IMR-90 (cell line): ENCODE measurements around the gene DHH. TPM values are rescaled to one million over a fixed set of nuclear protein-coding genes. Genes with fewer than 3 reads are reported as not detected.

Source experiments
- ATAC-seq: fragments of 200-7000 bp; cut with Tn5 transposase; 2 replicates; pipeline ENCODE4 v1.9.1; 2020; ENCODE audit warnings: low read depth, mild to moderate bottlenecking, moderate library complexity
- BruUV-seq: library from RNA; stranded (reverse); fragments of 400-500 nt; replicated peaks from 2 replicates; lab custom pipeline; 2021; lab: Mats Ljungman, UMichigan
- CTCF ChIA-PET: fragments of 300-600 bp; formaldehyde crosslinking; extraction: SDS; loops from one replicate; lab custom pipeline; 2021; ENCODE audit warnings: antibody characterized with exemption; lab: Yijun Ruan, JAX
- POLR2A ChIA-PET: fragments of 300-600 bp; sonication (Branson Sonifier 250); formaldehyde crosslinking; loops from one replicate; lab custom pipeline; 2022; ENCODE audit warnings: antibody characterized with exemption; ENCODE audit not compliant: unreplicated experiment; lab: Charles Lee
- DNase-seq: peaks from one replicate; pipeline ENCODE4 v3.0.0; 2013
- H2AFZ ChIP-seq: replicated peaks from 2 replicates; pipeline ENCODE3; 2013; ENCODE audit warnings: low read length, mild to moderate bottlenecking; ENCODE audit not compliant: poor library complexity
- H2AK5ac ChIP-seq: 2 replicates; pipeline ENCODE4 v1.6.1; 2013; ENCODE audit warnings: low read depth, low read length, inconsistent platforms
- H2AK9ac ChIP-seq: replicated peaks from 2 replicates; pipeline ENCODE3; 2013; ENCODE audit warnings: mild to moderate bottlenecking, low read depth, low read length, moderate library complexity; ENCODE audit not compliant: poor library complexity
- H2BK120ac ChIP-seq: 2 replicates; pipeline ENCODE4 v1.6.1; 2013; ENCODE audit warnings: low read depth, low read length, inconsistent platforms
- H2BK15ac ChIP-seq: 3 replicates; pipeline ENCODE4 v1.6.1; 2013; ENCODE audit warnings: low read depth, low read length, inconsistent platforms
- H2BK20ac ChIP-seq: 2 replicates; pipeline ENCODE4 v1.6.1; 2013; ENCODE audit warnings: low read depth, mild to moderate bottlenecking, inconsistent platforms, low read length, moderate library complexity
- H2BK5ac ChIP-seq: 2 replicates; pipeline ENCODE4 v1.6.1; 2013; ENCODE audit warnings: mild to moderate bottlenecking, low read depth, low read length, inconsistent platforms; ENCODE audit not compliant: poor library complexity, severe bottlenecking
- H3K14ac ChIP-seq: replicated peaks from 2 replicates; pipeline ENCODE4 v1.6.1; 2013; ENCODE audit warnings: low read depth, low read length, inconsistent platforms
- H3K18ac ChIP-seq: 2 replicates; pipeline ENCODE4 v1.6.1; 2013; ENCODE audit warnings: low read depth, low read length, control low read depth
- H3K23ac ChIP-seq: 2 replicates; pipeline ENCODE4 v1.6.1; 2013; ENCODE audit warnings: low read depth, low read length, inconsistent platforms
- H3K27ac ChIP-seq: 2 replicates; pipeline ENCODE4 v1.5.1; 2013; ENCODE audit warnings: mild to moderate bottlenecking, control low read depth, low read length; ENCODE audit not compliant: insufficient read depth
- H3K27me3 ChIP-seq: 2 replicates; pipeline ENCODE4 v1.6.1; 2013; ENCODE audit warnings: low read length; ENCODE audit not compliant: control insufficient read depth, insufficient read depth
- H3K36me3 ChIP-seq: 2 replicates; pipeline ENCODE4 v1.6.1; 2013; ENCODE audit warnings: low read length, mixed read lengths; ENCODE audit not compliant: control insufficient read depth, insufficient read depth
- H3K4ac ChIP-seq: 2 replicates; pipeline ENCODE4 v1.6.1; 2013; ENCODE audit warnings: low read depth, low read length, inconsistent platforms
- H3K4me1 ChIP-seq: 2 replicates; pipeline ENCODE4 v1.6.1; 2013; ENCODE audit warnings: low read length, mixed read lengths; ENCODE audit not compliant: control insufficient read depth, insufficient read depth
- H3K4me2 ChIP-seq: 2 replicates; pipeline ENCODE4 v1.6.1; 2013; ENCODE audit warnings: low read depth, mild to moderate bottlenecking, control low read depth, low read length, moderate library complexity
- H3K4me3 ChIP-seq: 2 replicates; pipeline ENCODE4 v1.5.1; 2013; ENCODE audit warnings: low read depth, mild to moderate bottlenecking, control low read depth, low read length, moderate library complexity; ENCODE audit not compliant: insufficient read depth
- H3K56ac ChIP-seq: 2 replicates; pipeline ENCODE4 v1.6.1; 2013; ENCODE audit warnings: low read length, inconsistent platforms; ENCODE audit not compliant: insufficient read depth; ENCODE audit errors: extremely low read depth
- H3K79me1 ChIP-seq, 2 experiments: 2 replicates each; pipeline ENCODE4 v1.6.1; 2013; ENCODE audit warnings: low read length in 2 of 2, inconsistent platforms in 1 of 2, low read depth in 1 of 2
- H3K9ac ChIP-seq: 2 replicates; pipeline ENCODE4 v1.6.1; 2013; ENCODE audit warnings: low read depth, low read length, control low read depth
- H3K9me1 ChIP-seq: 2 replicates; pipeline ENCODE4 v1.6.1; 2013; ENCODE audit warnings: low read length, inconsistent platforms; ENCODE audit not compliant: insufficient read depth
- H3K9me3 ChIP-seq: 2 replicates; pipeline ENCODE4 v1.6.1; 2013; ENCODE audit warnings: low read length; ENCODE audit not compliant: control insufficient read depth, insufficient read depth
- H4K20me1 ChIP-seq: 2 replicates; pipeline ENCODE4 v1.6.1; 2013; ENCODE audit warnings: low read length, inconsistent platforms; ENCODE audit not compliant: insufficient read depth
- H4K5ac ChIP-seq: 2 replicates; pipeline ENCODE4 v1.6.1; 2013; ENCODE audit warnings: mild to moderate bottlenecking, low read depth, low read length, control low read depth
- H4K8ac ChIP-seq, 2 experiments: 2 replicates each; pipeline ENCODE4 v1.6.1; 2013; ENCODE audit warnings: low read depth in 2 of 2, low read length in 2 of 2, control low read depth in 1 of 2, inconsistent platforms in 1 of 2
- H4K91ac ChIP-seq: 2 replicates; pipeline ENCODE4 v1.6.1; 2013; ENCODE audit warnings: low read depth, low read length, inconsistent platforms; ENCODE audit not compliant: insufficient read depth
- FOS ChIP-seq: fragments of 150-350 bp; IDR thresholded peaks from 2 replicates; pipeline ENCODE4 v1.6.1; 2016; ENCODE audit warnings: low read depth, low read length
- MAFK ChIP-seq: IDR thresholded peaks from 2 replicates; pipeline ENCODE4 v1.6.1; 2012; ENCODE audit warnings: low read depth, low read length, improper control_type of control experiment
- MAZ ChIP-seq: IDR thresholded peaks from 2 replicates; pipeline ENCODE4 v1.6.1; 2012; ENCODE audit warnings: low read depth, mild to moderate bottlenecking, low read length, improper control_type of control experiment, moderate library complexity, borderline replicate concordance
- RCOR1 ChIP-seq: IDR thresholded peaks from 2 replicates; pipeline ENCODE4 v1.6.1; 2012; ENCODE audit warnings: mild to moderate bottlenecking, low read length, improper control_type of control experiment; ENCODE audit not compliant: insufficient replicate concordance
- RFX5 ChIP-seq: IDR thresholded peaks from 2 replicates; pipeline ENCODE4 v1.8.0; 2012; ENCODE audit warnings: low read depth, mild to moderate bottlenecking, low read length, moderate library complexity
- SMC3 ChIP-seq: fragments of 150-350 bp; IDR thresholded peaks from 2 replicates; pipeline ENCODE4 v1.6.1; 2016; ENCODE audit warnings: low read depth, mild to moderate bottlenecking, antibody characterized with exemption, low read length, moderate library complexity
- WGBS, 2 experiments: methylation state at CpG; one replicate each; pipeline versions ENCODE4 v1.1.5 to v1.1.7; 2013; ENCODE audit warnings: missing lambda C conversion rate in 2 of 2; ENCODE audit not compliant: insufficient read length in 1 of 2; ENCODE audit errors: extremely low coverage in 2 of 2; 5-methylcytosine and 5-hydroxymethylcytosine counted together
- dilution Hi-C: fragments of 300-500 bp; cut with HindIII; formaldehyde crosslinking; loops from one replicate; pipeline ENCODE4 v1.14.3; 2018; ENCODE audit warnings: low sequenced_read_pairs; ENCODE audit not compliant: unreplicated experiment
- in situ Hi-C: fragments of 300-500 bp; cut with MboI; formaldehyde crosslinking; loops from 3 replicates; pipeline ENCODE4 v1.14.3; 2019; ENCODE audit warnings: low sequenced_read_pairs, inconsistent platforms, mixed read lengths
- intact Hi-C: fragments of 100-400 bp; cut with micrococcal nuclease; formaldehyde crosslinking; loops from 2 replicates; pipeline ENCODE4 v1.10.0; 2022
- polyA plus RNA-seq, 3 experiments: library from polyadenylated mRNA; depleted of rRNA; stranded (reverse); fragments of >200 nt; gene quantifications; 2 replicates each; pipeline ENCODE4 v1.2.3, GENCODE V29; 2012; ENCODE audit warnings: low replicate concordance in 1 of 3
- total RNA-seq: library from RNA; depleted of rRNA; stranded (reverse); fragments of >200 nt; gene quantifications from 2 replicates; pipeline ENCODE4 v1.2.3, GENCODE V29; 2012
- TF ChIP-seq, protein P1 (sequence below): conservative IDR thresholded peaks from 2 replicates; pipeline ENCODE4 v1.5.1; 2012; ENCODE audit warnings: mild to moderate bottlenecking, low read depth, low read length, improper control_type of control experiment
- TF ChIP-seq, protein P2 (sequence below): fragments of 150-350 bp; IDR thresholded peaks from 2 replicates; pipeline ENCODE4 v1.6.1; 2017; ENCODE audit warnings: mild to moderate bottlenecking, antibody characterized with exemption, low read length, low read depth

Gene DHH
- total and polyA plus RNA-seq, 2 of the 4 experiments (the other 2 are of a cell fraction), result under 0.01 to 0.07 TPM

DNA sequence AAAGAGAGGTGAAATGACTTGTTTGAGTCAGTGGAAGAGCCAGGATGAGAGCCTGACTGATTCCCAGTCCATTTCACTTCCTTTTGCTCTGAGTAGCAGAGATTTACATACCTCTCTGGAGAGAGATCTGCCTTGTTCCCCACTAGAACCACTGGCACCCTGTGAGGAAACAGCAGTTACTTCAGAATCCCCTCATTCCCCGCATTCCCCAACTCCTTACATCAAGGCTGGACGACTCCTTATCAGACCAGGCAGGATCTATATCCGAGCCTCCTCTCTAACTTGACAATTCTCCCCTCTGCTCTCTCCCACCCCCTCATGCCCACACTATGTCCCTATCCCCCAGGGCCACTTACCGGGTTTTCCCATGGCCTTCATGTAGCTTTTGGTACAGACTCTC, 28.5 kb downstream of the DHH start:
- ChIA-PET CTCF (no interaction called here), POLR2A (no interaction called here)
- H3K4me2 ChIP-seq, result no peak overlapping the region
- in situ Hi-C loops (no loop called here), intact Hi-C loops (no loop called here), dilution Hi-C loops (no loop called here)
- no peak overlapping the region for H3K18ac ChIP-seq
- H3K9me1 ChIP-seq, result no peaks in the 10 kb centered on the region
- no peak overlapping the region for H3K14ac ChIP-seq
- no peak overlapping the region for H2AK5ac ChIP-seq
- no peaks in the 10 kb centered on the region for H3K36me3 ChIP-seq
- no peak for DNase-seq
- H3K56ac ChIP-seq, result no peak overlapping the region
- H4K91ac ChIP-seq, result no peak overlapping the region
- TF ChIP-seq, protein P1, sequence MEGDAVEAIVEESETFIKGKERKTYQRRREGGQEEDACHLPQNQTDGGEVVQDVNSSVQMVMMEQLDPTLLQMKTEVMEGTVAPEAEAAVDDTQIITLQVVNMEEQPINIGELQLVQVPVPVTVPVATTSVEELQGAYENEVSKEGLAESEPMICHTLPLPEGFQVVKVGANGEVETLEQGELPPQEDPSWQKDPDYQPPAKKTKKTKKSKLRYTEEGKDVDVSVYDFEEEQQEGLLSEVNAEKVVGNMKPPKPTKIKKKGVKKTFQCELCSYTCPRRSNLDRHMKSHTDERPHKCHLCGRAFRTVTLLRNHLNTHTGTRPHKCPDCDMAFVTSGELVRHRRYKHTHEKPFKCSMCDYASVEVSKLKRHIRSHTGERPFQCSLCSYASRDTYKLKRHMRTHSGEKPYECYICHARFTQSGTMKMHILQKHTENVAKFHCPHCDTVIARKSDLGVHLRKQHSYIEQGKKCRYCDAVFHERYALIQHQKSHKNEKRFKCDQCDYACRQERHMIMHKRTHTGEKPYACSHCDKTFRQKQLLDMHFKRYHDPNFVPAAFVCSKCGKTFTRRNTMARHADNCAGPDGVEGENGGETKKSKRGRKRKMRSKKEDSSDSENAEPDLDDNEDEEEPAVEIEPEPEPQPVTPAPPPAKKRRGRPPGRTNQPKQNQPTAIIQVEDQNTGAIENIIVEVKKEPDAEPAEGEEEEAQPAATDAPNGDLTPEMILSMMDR, result no peak
- no peak for TF ChIP-seq MAZ
- no peak for TF ChIP-seq MAFK
- no peak for TF ChIP-seq RFX5
- TF ChIP-seq FOS, result no peak
- TF ChIP-seq SMC3, result no peak
- no peak for TF ChIP-seq RCOR1
- TF ChIP-seq, protein P2, sequence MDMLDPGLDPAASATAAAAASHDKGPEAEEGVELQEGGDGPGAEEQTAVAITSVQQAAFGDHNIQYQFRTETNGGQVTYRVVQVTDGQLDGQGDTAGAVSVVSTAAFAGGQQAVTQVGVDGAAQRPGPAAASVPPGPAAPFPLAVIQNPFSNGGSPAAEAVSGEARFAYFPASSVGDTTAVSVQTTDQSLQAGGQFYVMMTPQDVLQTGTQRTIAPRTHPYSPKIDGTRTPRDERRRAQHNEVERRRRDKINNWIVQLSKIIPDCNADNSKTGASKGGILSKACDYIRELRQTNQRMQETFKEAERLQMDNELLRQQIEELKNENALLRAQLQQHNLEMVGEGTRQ, result no peak
- no peaks in the 10 kb centered on the region for H3K9me3 ChIP-seq
- H3K23ac ChIP-seq, result no peak overlapping the region
- no peak overlapping the region for H3K4ac ChIP-seq
- no peak overlapping the region for H3K4me3 ChIP-seq
- no peak overlapping the region for H2AK9ac ChIP-seq
- H2BK20ac ChIP-seq, result no peak overlapping the region
- no peak overlapping the region for H4K5ac ChIP-seq
- H2AFZ ChIP-seq, result no peak overlapping the region
- H3K27me3 ChIP-seq, result no peaks in the 10 kb centered on the region
- H3K79me1 ChIP-seq, result peaks cover 7 to 12% of the 10 kb centered on the region in 2 experiments; a peak in 3 of 4 replicates
- no peak overlapping the region for H3K9ac ChIP-seq
- no peak overlapping the region for H2BK5ac ChIP-seq
- no peak overlapping the region for H2BK15ac ChIP-seq
- BruUV-seq, result no TSS peak
- 69% methylated on average over 3 of the region's 4 CpGs; no CpG with 5 or more reads in 1 of the 2 experiments for WGBS, 2 experiments
- H3K27ac ChIP-seq, result no peak overlapping the region
- no peak for ATAC-seq
- no peaks in the 10 kb centered on the region; the same call in 1 of the 2 replicates for H3K4me1 ChIP-seq
- no peaks in the 10 kb centered on the region for H4K20me1 ChIP-seq
- no peak overlapping the region for H2BK120ac ChIP-seq
- H4K8ac ChIP-seq, result no peak overlapping the region
